ENCODE data around the gene FCRL6. TPM values are rescaled to one million over a fixed set of nuclear protein-coding genes. Genes with fewer than 3 reads are reported as not detected.

FCRL6 gene
- total RNA-seq, 3 donors from 2014 or later = 0.38 to 0.82 (median 0.41) TPM

- ATAC-seq (no peak), DNase-seq (no peak)
- no peak for TF ChIP-seq CTCF (IDR thresholded peaks at IDR 0.05)
- Histone ChIP-seq H3K9me3 (no peaks in the 10 kb centered on the region), H3K4me1 (ENCODE audit: low read depth) (peaks cover 11% of the 10 kb centered on the region), H3K36me3 (ENCODE audit: low read depth) (no peaks in the 10 kb centered on the region), H3K4me3 (peak overlapping the region; percentile 22)
- intact Hi-C loops (cut with DNase I, micrococcal nuclease) = no loop called here
Measured at GRCh38 chr1:159853417-159854115, 51.4 kb downstream of the FCRL6 start.

GRCh38 chr1:159854116-159854692 is 52.0 kb downstream of the FCRL6 start:
- peak; percentile 84 for ATAC-seq
- H3K9me3 ChIP-seq = no peaks in the 10 kb centered on the region
- H3K4me1 ChIP-seq (ENCODE audit: low read depth) = peaks cover 11% of the 10 kb centered on the region
- H3K36me3 ChIP-seq (ENCODE audit: low read depth) = no peaks in the 10 kb centered on the region
- DNase-seq = peak; percentile 86 to 93 (median 89)
- no peak for TF ChIP-seq CTCF (IDR thresholded peaks at IDR 0.05)
- peak overlapping the region; percentile 22 for H3K4me3 ChIP-seq
- intact Hi-C loops (cut with DNase I, micrococcal nuclease) = no loop called here

GRCh38 chr1:159854693-159855192 is 52.6 kb downstream of the FCRL6 start:
- H3K36me3 ChIP-seq (ENCODE audit: low read depth) = no peaks in the 10 kb centered on the region
- no peaks in the 10 kb centered on the region for H3K9me3 ChIP-seq
- DNase-seq (peak; percentile 89 to 93 (median 92)), ATAC-seq (peak; percentile 94)
- H3K4me3 ChIP-seq = peak overlapping the region; percentile 22
- no peak for TF ChIP-seq CTCF (IDR thresholded peaks at IDR 0.05)
- H3K4me1 ChIP-seq (ENCODE audit: low read depth) = peaks cover 7% of the 10 kb centered on the region
- intact Hi-C loops (cut with DNase I, micrococcal nuclease) = no loop called here

GRCh38 chr1:159855709-159856108 is 53.5 kb downstream of the FCRL6 start:
- peaks cover 7% of the 10 kb centered on the region for H3K4me1 ChIP-seq (ENCODE audit: low read depth)
- ATAC-seq = no peak
- no peaks in the 10 kb centered on the region for H3K9me3 ChIP-seq
- no peaks in the 10 kb centered on the region for H3K36me3 ChIP-seq (ENCODE audit: low read depth)
- TF ChIP-seq CTCF (IDR thresholded peaks at IDR 0.05) = no peak
- no peak for DNase-seq
- no peak overlapping the region for H3K4me3 ChIP-seq
- intact Hi-C loops (cut with DNase I, micrococcal nuclease) = no loop called here

- no peak for DNase-seq
- Histone ChIP-seq H3K36me3 (ENCODE audit: low read depth) (no peaks in the 10 kb centered on the region), H3K4me3 (no peak overlapping the region), H3K4me1 (ENCODE audit: low read depth) (peaks cover 7% of the 10 kb centered on the region), H3K9me3 (no peaks in the 10 kb centered on the region)
- no peak for ATAC-seq
- intact Hi-C loops (cut with DNase I, micrococcal nuclease) = no loop called here
- no peak for TF ChIP-seq CTCF (IDR thresholded peaks at IDR 0.05)
Measured at GRCh38 chr1:159856576-159856975, 54.4 kb downstream of the FCRL6 start.

All from mucosa of descending colon (tissue), 3 donors.